Motor neuron (in vitro differentiated cells): ENCODE measurements around the gene SARS2. TPM values are rescaled to one million over a fixed set of nuclear protein-coding genes. Genes with fewer than 3 reads are reported as not detected.

Experiments
- ATAC-seq, 8 experiments: fragments of 200-7000 bp; cut with Tn5 transposase; replicated peaks in 6 of 8; 2 replicates each; pipeline ENCODE4 v1.8.0; 2021; ENCODE audit warnings: mild to moderate bottlenecking in 8 of 8, moderate library complexity in 8 of 8
- H3K27ac ChIP-seq, 2 donors: fragments of 250-450 bp; sonication (Bioruptor Pico); 2 replicates each; pipeline ENCODE4 v1.9.0; 2021; ENCODE audit warnings: antibody characterized with exemption in 2 of 2, mild to moderate bottlenecking in 2 of 2, moderate library complexity in 1 of 2
- H3K4me1 ChIP-seq, 2 donors: fragments of 250-450 bp; sonication (Bioruptor Pico); replicated peaks in 1 of 2; 2 replicates each; pipeline ENCODE4 v1.6.1; 2021; ENCODE audit warnings: antibody characterized with exemption in 2 of 2, mild to moderate bottlenecking in 2 of 2, moderate library complexity in 1 of 2
- H3K4me3 ChIP-seq, 5 donors: fragments of 250-450 bp; sonication (Bioruptor Pico); 2 replicates each; pipeline ENCODE4 v1.9.0; 2021; ENCODE audit warnings: antibody characterized with exemption in 5 of 5, mild to moderate bottlenecking in 5 of 5, moderate library complexity in 4 of 5
- WGBS, 10 experiments: fragments of 450-650 bp; shearing (Covaris generic); methylation state at CpG; one replicate each; pipeline ENCODE4 v1.0.0; 2022; 5-methylcytosine and 5-hydroxymethylcytosine counted together
- in situ Hi-C, 9 experiments: fragments of 400-800 bp; cut with MboI; loops; one replicate each; pipeline ENCODE4 v1.15.0; 2021; ENCODE audit warnings: low sequenced_read_pairs in 9 of 9, low pct_unique_long_range_greater_than_20kb in 2 of 9; ENCODE audit not compliant: unreplicated experiment in 9 of 9
- total RNA-seq, 8 experiments: library from RNA; unstranded; fragments of 300-600 nt; gene quantifications; 2 replicates each; pipeline versions ENCODE4 v1.2.3 to v1.2.4, GENCODE V29; 2022

SARS2 gene
- total RNA-seq, 8 experiments from 2014 or later, result 8.4 to 53.6 (median 19.1) TPM

DNA sequence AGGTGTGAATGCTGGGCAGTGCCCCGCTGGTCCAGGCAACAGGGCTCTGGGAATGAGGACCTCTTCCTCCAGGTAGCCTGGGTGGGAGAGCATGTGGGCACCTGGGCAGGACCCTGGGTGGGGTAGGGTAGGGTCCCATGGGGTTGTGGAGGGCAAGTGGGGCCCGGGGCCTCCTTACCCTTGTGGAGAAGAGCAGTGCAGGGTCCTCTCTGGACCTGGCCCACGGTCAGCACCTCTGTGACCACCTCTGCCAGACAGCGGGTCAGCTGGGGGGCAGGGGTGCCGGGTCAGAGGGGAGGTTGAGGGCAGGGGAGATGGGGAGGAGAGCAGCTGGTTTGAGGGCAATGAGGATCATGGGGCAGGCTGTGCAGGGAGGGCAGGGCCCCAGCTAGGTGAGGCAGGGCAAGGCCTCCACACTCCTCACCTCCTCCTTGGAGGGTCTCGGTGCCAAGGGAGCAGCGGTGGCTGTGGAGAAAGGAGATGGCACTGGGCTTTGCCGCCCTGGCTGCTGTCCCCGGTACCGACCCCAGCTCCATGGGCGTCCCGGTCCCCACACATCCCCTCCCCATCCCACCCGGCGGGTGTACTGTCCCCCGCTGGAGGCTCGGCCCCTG is 19.1 kb downstream of the SARS2 start:
- ATAC-seq, result peak in 5 of 8 experiments; percentile 3 to 20 (median 11)
- no CpG with 5 or more reads among the region's 16 CpGs for WGBS, 10 experiments
- H3K4me1 ChIP-seq, result no peaks in the 10 kb centered on the region
- H3K4me3 ChIP-seq, result no peak overlapping the region
- in situ Hi-C loops, result loop anchor here in 3 of 9 experiments (25.0 kb wide), 1 partner anchor 499 kb away; the partner anchor contains the start of gene FAM98C (in 3 of the 3)
- H3K27ac ChIP-seq, result no peak overlapping the region

DNA sequence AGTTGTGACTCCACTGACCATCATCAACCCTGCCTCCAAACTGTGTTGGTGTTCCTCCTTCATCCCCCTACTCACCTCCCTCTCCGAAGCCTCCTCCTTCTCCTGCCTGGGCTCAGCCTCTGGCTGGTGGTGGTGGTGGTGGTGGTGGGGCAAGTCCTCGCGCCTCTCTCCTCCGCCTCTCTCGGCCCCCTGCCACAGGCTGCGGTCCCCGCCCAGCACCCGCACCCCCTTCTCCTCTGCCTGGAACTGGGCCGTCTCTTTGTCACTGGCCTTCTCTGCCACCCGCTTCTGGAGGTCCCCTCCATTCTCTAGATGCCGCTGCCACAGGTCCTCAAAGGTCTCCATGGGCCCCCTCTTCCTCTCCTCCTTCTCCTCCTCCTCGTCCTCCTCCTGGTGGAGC is 20.1 kb downstream of the SARS2 start:
- Histone ChIP-seq H3K4me1 (no peaks in the 10 kb centered on the region), H3K27ac (no peak overlapping the region), H3K4me3 (no peak overlapping the region)
- 100% methylated on average over 1 of the region's 12 CpGs; no CpG with 5 or more reads in 9 of the 10 experiments for WGBS, 10 experiments
- in situ Hi-C loops, result loop anchor here in 3 of 9 experiments (25.0 kb wide), 1 partner anchor 498 kb away; the partner anchor contains the start of gene FAM98C (in 3 of the 3)
- ATAC-seq, result no peak

DNA sequence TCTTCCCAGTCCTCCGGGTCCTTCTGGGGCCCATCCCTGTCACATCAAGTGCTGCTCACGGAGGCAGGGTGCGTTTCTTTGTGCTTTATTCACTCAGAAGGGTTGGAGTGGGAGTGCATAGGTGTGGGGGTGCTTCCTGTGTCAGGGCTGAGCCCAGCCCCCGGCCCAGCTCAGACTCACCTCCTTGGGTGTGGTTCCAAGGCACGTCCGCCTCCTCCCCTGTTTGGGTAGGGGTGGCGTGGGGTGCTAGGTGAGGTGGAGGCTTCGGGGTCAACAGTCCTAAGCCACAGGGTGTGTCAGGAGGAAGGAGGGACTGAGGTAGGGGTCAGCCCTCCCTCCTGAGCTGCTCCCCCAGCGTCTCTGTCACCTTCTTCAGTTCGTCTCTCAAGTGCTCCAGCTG is 21.7 kb downstream of the SARS2 start:
- Histone ChIP-seq H3K4me1 (no peaks in the 10 kb centered on the region), H3K27ac (no peak overlapping the region), H3K4me3 (no peak overlapping the region)
- in situ Hi-C loops, result loop anchor here in 3 of 9 experiments (25.0 kb wide), 1 partner anchor 497 kb away; the partner anchor contains the start of gene FAM98C (in 3 of the 3)
- no peak for ATAC-seq
- 60% methylated on average over 1 of the region's 10 CpGs; no CpG with 5 or more reads in 8 of the 10 experiments for WGBS, 10 experiments

DNA sequence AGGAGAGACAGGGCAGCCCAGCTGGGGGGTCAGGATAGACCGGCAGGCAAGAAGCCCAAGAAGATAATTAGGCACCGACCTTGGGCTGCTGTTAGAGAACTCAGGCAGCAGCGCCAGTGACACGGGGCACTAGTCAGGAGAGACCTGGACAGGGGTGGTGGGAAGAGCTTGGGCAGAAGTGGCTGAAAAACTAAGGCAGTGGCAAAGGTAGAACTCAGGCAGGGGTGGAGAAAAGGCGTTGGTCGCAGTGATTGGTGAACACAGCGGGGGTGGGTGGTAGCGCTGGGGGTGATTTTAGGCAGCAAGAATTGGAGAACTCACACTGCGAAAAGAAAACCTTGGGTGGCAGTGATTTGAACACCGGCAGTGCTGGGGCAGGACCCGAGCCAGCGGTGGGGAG is 22.9 kb downstream of the SARS2 start:
- in situ Hi-C loops, result loop anchor here in 3 of 9 experiments (25.0 kb wide), 1 partner anchor 495 kb away; the partner anchor contains the start of gene FAM98C (in 3 of the 3)
- Histone ChIP-seq H3K27ac (no peak overlapping the region), H3K4me1 (no peaks in the 10 kb centered on the region), H3K4me3 (no peak overlapping the region)
- WGBS, 10 experiments, result 82 to 96% methylated on average over 3 to 5 of the region's 12 CpGs; no CpG with 5 or more reads in 8 of the 10 experiments
- no peak for ATAC-seq

DNA sequence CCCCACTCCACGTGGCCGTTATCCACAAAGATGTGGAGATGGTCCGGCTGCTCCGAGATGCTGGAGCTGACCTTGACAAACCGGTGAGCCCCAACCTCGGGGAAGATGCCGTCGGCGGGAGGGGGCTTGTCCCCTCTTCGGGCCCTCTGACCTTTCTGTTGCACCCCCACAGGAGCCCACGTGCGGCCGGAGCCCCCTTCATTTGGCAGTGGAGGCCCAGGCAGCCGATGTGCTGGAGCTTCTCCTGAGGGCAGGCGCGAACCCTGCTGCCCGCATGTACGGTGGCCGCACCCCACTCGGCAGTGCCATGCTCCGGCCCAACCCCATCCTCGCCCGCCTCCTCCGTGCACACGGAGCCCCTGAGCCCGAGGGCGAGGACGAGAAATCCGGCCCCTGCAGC is 23.3 kb downstream of the SARS2 start:
- H3K4me1 ChIP-seq, result no peaks in the 10 kb centered on the region
- in situ Hi-C loops, result loop anchor here in 3 of 9 experiments (25.0 kb wide), 1 partner anchor 495 kb away; the partner anchor contains the start of gene FAM98C (in 3 of the 3)
- 80 to 100% (median 90%) methylated on average over 1 to 7 of the region's 29 CpGs; no CpG with 5 or more reads in 5 of the 10 experiments for WGBS, 10 experiments
- ATAC-seq, result no peak
- H3K27ac ChIP-seq, result no peak overlapping the region
- H3K4me3 ChIP-seq, result no peak overlapping the region

DNA sequence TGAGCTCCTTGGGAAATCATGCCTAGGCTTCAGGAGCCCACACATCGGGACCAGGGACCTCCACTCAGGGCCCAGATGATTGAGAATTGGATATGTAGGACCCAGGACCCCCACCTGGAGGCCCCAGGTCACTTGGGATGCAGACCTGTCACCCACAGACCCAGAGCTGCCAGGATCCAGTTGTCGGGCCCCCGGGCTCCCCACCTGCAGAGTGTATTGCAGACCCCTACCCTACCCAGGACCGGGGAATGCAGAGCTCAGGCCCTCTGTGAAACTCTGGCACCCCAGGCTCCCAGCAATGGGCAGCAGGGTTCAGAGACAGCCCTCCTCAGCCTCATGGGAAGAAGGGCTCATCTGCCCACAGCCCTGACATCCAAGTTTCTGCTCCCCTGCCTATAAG is 24.9 kb downstream of the SARS2 start:
- peaks cover 0 to under 1% of the 10 kb centered on the region in 2 donors for H3K4me1 ChIP-seq
- H3K4me3 ChIP-seq, result no peak overlapping the region
- H3K27ac ChIP-seq, result no peak overlapping the region
- ATAC-seq, result no peak
- in situ Hi-C loops, result loop anchor here in 3 of 9 experiments (25.0 kb wide), 1 partner anchor 493 kb away; the partner anchor contains the start of gene FAM98C (in 3 of the 3)
- WGBS, 10 experiments, result no CpG with 5 or more reads among the region's 4 CpGs

DNA sequence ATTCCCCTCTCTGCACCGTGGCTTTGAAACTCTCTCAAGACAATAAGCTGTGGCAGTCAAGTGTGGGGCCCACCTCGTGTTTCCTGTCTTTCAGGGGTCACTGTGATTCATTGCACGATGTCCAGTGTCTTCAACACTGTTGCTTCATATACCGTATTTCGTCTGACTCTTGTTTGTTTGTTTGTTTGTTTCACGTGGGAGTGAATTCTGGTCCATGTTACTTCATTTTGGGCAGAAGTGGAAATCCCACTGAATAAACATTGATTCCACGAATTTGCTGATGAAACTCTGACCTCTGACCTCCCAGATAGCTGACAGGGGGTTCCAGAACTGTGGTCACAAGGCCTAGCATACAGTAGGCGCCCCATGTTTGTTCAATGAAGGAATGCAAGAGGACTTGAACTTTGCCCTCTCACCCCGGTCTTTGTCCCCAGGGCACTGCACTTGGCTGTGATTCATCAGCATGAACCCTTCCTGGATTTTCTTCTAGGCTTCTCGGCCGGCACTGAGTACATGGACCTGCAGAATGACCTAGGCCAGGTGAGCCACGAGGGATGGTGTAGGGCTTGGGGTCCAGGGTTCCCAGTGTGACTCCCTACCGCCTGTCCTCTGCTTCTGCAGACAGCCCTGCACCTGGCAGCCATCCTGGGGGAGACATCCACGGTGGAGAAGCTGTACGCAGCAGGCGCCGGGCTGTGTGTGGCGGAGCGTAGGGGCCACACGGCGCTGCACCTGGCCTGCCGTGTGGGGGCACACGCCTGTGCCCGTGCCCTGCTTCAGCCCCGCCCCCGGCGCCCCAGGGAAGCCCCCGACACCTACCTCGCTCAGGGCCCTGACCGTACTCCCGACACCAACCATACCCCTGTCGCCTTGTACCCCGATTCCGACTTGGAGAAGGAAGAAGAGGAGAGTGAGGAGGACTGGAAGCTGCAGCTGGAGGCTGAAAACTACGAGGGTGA is 25.7 kb downstream of the SARS2 start:
- WGBS, 10 experiments, result 25 to 100% (median 87%) methylated on average over 1 to 10 of the region's 35 CpGs
- H3K27ac ChIP-seq, result no peak overlapping the region
- in situ Hi-C loops, result loop anchor here in 3 of 9 experiments (25.0 kb wide), 1 partner anchor 493 kb away; the partner anchor contains the start of gene FAM98C (in 3 of the 3)
- peak in 2 of 8 experiments; percentile 14 to 25 for ATAC-seq
- H3K4me3 ChIP-seq, result no peak overlapping the region
- H3K4me1 ChIP-seq, result peaks cover 0 to 4% of the 10 kb centered on the region in 2 donors

DNA sequence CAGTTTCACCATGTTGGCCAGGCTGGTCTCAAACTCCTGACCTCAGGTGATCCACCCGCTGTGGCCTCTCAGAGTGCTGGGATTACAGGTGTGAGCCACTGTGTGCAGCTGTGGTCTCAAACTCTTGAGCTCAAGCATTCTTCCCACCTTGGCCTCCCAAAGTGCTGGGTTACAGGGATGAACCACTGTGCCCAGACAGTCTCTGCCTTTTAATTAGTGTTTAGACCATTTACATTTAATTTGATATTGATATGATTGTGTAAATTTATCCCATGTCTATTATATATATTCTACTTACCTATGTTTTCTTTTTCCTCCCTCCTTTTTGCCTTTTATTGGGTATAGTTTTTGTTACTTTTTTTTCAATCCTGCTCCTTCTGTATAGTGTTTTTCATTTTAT is 28.9 kb downstream of the SARS2 start:
- peaks cover 6 to 8% of the 10 kb centered on the region in 2 donors for H3K4me1 ChIP-seq
- 83 to 100% (median 100%) methylated on average over 1 of the region's 1 CpG; no CpG with 5 or more reads in 6 of the 10 experiments for WGBS, 10 experiments
- H3K4me3 ChIP-seq, result no peak overlapping the region
- H3K27ac ChIP-seq, result no peak overlapping the region
- no peak for ATAC-seq
- in situ Hi-C loops, result loop anchor here in 3 of 9 experiments (25.0 kb wide), 1 partner anchor 489 kb away; the partner anchor contains the start of gene FAM98C (in 3 of the 3)

DNA sequence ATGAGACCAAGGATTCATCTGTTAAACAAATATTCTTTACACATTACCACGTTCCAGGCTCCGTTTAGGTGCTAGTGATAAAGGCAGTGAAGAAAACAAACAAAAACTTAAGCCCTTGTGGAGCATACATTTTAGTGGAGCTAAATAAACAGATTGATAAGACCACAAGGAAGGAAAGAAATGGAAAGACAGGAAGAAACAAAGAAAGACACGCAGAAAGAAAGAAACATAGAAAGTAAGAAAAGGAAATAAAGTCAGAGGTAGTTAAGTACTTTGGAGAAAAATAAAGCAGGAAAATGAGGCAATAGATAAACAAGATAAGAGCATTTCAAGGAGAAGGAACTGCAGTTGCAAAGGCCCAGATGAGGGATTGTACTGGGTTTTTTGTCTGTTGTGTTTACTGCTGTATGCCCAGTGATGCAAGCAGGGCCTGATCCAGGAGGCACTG is 29.8 kb downstream of the SARS2 start:
- in situ Hi-C loops, result loop anchor here in 3 of 9 experiments (25.0 kb wide), 1 partner anchor 488 kb away; the partner anchor contains the start of gene FAM98C (in 3 of the 3)
- Histone ChIP-seq H3K4me3 (peak overlapping the region in 3 of 5 donors; percentile 92 to 98 (median 96)), H3K4me1 (peaks cover 6 to 8% of the 10 kb centered on the region in 2 donors), H3K27ac (no peak overlapping the region)
- 24 to 89% (median 52%) methylated on average over 1 to 3 of the region's 3 CpGs for WGBS, 10 experiments
- no peak for ATAC-seq

DNA sequence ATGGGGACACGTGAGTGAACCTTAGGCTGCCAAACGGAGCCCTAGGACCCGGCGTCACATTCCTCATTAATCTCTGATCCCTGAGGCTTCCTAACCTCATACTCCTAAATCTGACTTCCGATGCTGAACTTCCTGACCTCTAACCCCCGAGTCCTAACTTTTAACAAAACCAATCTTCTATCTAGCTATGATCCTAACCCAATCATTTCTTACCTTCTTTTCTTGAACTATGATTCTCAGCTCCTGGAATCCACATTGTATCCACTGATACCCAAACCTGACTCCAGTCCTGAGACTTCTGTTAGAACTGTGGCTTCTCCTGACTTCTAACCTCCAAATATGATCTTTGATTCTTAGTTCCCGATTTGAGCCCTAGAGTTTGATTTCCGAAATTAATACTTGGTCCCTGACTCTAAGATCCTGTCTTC is 30.3 kb downstream of the SARS2 start:
- H3K4me3 ChIP-seq, result peak overlapping the region; percentile 81 to 98 (median 93)
- no peak for ATAC-seq
- H3K4me1 ChIP-seq, result peaks cover 6 to 8% of the 10 kb centered on the region in 2 donors
- peak overlapping the region; percentile 70 to 76 for H3K27ac ChIP-seq
- 0 to 20% (median 0%) methylated on average over 1 to 5 of the region's 8 CpGs for WGBS, 10 experiments
- in situ Hi-C loops, result loop anchor here in 3 of 9 experiments (25.0 kb wide), 1 partner anchor 488 kb away; the partner anchor contains the start of gene FAM98C (in 3 of the 3)

DNA sequence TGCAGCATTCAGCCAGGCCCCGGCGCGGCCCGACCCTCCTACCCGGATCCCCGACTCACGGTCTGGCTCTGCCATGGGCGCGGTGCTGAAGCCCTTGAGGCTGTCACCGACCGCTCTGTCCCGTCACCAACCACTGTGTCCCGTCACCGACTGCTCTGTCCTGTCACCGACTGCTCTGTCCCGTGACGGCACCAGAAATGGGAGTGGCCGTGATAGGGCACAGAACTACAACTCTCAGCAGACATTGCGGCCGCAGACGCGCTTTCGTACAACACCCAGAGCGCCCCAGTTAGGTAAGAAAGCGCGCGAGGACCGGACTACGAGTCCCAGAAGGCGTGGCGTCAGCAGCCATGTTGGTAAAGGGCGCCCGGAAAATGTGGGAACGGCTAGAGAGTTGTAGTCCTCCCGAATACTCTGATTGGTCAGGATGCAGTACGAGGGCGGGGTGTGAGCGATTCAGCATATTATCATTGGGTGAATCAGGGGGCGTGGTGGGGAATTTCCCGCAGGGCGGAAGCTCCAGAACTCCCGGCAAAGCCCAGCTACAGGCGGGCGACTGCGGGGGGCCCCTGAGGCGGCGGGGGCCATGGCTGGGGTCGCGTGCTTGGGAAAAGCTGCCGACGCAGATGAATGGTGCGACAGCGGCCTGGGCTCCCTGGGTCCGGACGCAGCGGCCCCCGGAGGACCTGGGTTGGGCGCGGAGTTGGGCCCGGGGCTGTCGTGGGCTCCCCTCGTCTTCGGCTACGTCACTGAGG is 30.9 kb downstream of the SARS2 start, which contains the start of the genes NFKBIB and SIRT2:
Gene NFKBIB, plus strand, starts transcription at position 523 of the 755 bp plus-strand sequence. Its CDS starts 64 bp downstream, at position 587.
Gene SIRT2, minus strand, starts transcription at position 172 of the 755 bp plus-strand sequence. Its CDS starts 97 bp downstream, at position 75.
- Histone ChIP-seq H3K4me1 (peaks cover 6 to 8% of the 10 kb centered on the region in 2 donors), H3K27ac (peak within 1 kb of the TSS; percentile 70 to 76), H3K4me3 (peak within 1 kb of the TSS; percentile 81 to 98 (median 93))
- 0% methylated on average over 1 to 8 of the region's 64 CpGs; no CpG with 5 or more reads in 5 of the 10 experiments for whole genome bisulfite sequencing, 10 experiments
- in situ Hi-C loops, result loop anchor here in 3 of 9 experiments (25.0 kb wide), 1 partner anchor 487 kb away; the partner anchor contains the start of gene FAM98C (in 3 of the 3)
- peak; percentile 91 to 94 (median 92) for ATAC-seq
